Gastrocnemius medialis (tissue), 4 donors: Measurements from ENCODE around the gene PCDHB16.
"Not testable (repeated sequence)": the region's sequence is repeated elsewhere in the genome, so short reads cannot be mapped to it uniquely, and the experiment has no call there.

Experiments used
- POLR2A ChIP-seq, 2 donors: fragments of 450-650 bp; IDR thresholded peaks; one replicate each; pipeline ENCODE4 v1.6.1; 2017; ENCODE audit warnings: antibody characterized with exemption in 2 of 2, mild to moderate bottlenecking in 2 of 2, moderate library complexity in 2 of 2
- TF ChIP-seq, protein P1 (sequence below), 5 experiments: fragments of 450-650 bp in 3 of 5; fragments of 200-600 bp in 2 of 5; sonication (generic) in 2 of 5; IDR thresholded peaks in 4 of 5; conservative IDR thresholded peaks in 1 of 5; 1 replicate in 4 of 5; 2 replicates in 1 of 5; pipeline ENCODE4 v1.5.1; 2016 to 2019; ENCODE audit warnings: antibody characterized with exemption in 5 of 5, mild to moderate bottlenecking in 3 of 5, moderate library complexity in 3 of 5

DNA sequence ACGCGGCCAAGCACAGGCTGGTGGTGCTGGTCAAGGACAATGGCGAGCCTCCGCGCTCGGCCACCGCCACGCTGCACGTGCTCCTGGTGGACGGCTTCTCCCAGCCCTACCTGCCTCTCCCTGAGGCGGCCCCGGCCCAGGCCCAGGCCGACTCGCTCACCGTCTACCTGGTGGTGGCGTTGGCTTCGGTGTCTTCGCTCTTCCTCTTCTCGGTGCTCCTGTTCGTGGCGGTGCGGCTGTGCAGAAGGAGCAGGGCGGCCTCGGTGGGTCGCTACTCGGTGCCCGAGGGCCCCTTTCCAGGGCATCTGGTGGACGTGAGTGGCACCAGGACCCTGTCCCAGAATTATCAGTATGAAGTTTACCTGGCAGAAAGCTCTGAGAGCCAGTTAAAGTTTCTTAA, 24.3 kb upstream of the PCDHB16 start:
- TF ChIP-seq, protein P1, sequence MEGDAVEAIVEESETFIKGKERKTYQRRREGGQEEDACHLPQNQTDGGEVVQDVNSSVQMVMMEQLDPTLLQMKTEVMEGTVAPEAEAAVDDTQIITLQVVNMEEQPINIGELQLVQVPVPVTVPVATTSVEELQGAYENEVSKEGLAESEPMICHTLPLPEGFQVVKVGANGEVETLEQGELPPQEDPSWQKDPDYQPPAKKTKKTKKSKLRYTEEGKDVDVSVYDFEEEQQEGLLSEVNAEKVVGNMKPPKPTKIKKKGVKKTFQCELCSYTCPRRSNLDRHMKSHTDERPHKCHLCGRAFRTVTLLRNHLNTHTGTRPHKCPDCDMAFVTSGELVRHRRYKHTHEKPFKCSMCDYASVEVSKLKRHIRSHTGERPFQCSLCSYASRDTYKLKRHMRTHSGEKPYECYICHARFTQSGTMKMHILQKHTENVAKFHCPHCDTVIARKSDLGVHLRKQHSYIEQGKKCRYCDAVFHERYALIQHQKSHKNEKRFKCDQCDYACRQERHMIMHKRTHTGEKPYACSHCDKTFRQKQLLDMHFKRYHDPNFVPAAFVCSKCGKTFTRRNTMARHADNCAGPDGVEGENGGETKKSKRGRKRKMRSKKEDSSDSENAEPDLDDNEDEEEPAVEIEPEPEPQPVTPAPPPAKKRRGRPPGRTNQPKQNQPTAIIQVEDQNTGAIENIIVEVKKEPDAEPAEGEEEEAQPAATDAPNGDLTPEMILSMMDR (IDR thresholded peaks at IDR 0.05 in 4 of 5, conservative IDR thresholded peaks at IDR 0.05 in 1 of 5) = not testable (repeated sequence)
- TF ChIP-seq POLR2A (IDR thresholded peaks at IDR 0.05) = not testable (repeated sequence)
